Muscle of back (tissue), 11 donors: ENCODE data around the gene UBE4B. TPM values are rescaled to one million over a fixed set of nuclear protein-coding genes. Genes with fewer than 3 reads are reported as not detected.
"Not testable (repeated sequence)": the region's sequence is repeated elsewhere in the genome, so short reads cannot be mapped to it uniquely, and the experiment has no call there.

Source experiments
- DNase-seq, 3 donors: peaks; one replicate each; pipeline versions ENCODE4 v3.0.0 to v3.0.0-alpha.2; 2013
- polyA plus RNA-seq, 10 donors: library from polyadenylated mRNA; unstranded; fragments of 120-200 nt; gene quantifications; one replicate each; pipeline ENCODE4 v1.2.1, GENCODE V29; 2013; ENCODE audit not compliant: insufficient read length in 10 of 10

The UBE4B gene
- polyA plus RNA-seq, 10 donors, result 33.4 to 45.4 (median 41.6) TPM

GRCh38 chr1:10070206-10070605 is 37.4 kb downstream of the UBE4B start:
- DNase-seq, result no peak

- no peak for DNase-seq
Measured at GRCh38 chr1:10071640-10072039, 38.9 kb downstream of the UBE4B start.

- DNase-seq, result not testable (repeated sequence)
Measured at GRCh38 chr1:10073371-10073770, 40.6 kb downstream of the UBE4B start.

- peak in 2 of 3 donors; percentile 12 to 89 for DNase-seq
Measured at GRCh38 chr1:10074059-10074851, 41.5 kb downstream of the UBE4B start.

GRCh38 chr1:10074852-10075730 is 42.3 kb downstream of the UBE4B start:
- no peak for DNase-seq

- DNase-seq, result no peak
Measured at GRCh38 chr1:10075732-10076131, 43.0 kb downstream of the UBE4B start.

- DNase-seq, result no peak
Measured at GRCh38 chr1:10078494-10078893, 45.7 kb downstream of the UBE4B start.

GRCh38 chr1:10080523-10080922 is 47.8 kb downstream of the UBE4B start:
- DNase-seq, result no peak

- DNase-seq, result no peak
Measured at GRCh38 chr1:10082785-10083479, 50.2 kb downstream of the UBE4B start.

- DNase-seq, result no peak
Measured at GRCh38 chr1:10084045-10084444, 51.3 kb downstream of the UBE4B start.

GRCh38 chr1:10085076-10085475 is 52.3 kb downstream of the UBE4B start:
- DNase-seq, result no peak

- DNase-seq, result no peak
Measured at GRCh38 chr1:10087210-10087609, 54.5 kb downstream of the UBE4B start.

- DNase-seq, result no peak
Measured at GRCh38 chr1:10101929-10102328, 69.2 kb downstream of the UBE4B start.

GRCh38 chr1:10103193-10103592 is 70.4 kb downstream of the UBE4B start:
- DNase-seq, result no peak

- DNase-seq, result no peak
Measured at GRCh38 chr1:10104834-10105233, 72.1 kb downstream of the UBE4B start.

GRCh38 chr1:10105484-10105883 is 72.7 kb downstream of the UBE4B start:
- no peak for DNase-seq

- no peak for DNase-seq
Measured at GRCh38 chr1:10106241-10106640, 73.5 kb downstream of the UBE4B start.

GRCh38 chr1:10106756-10107475 is 74.2 kb downstream of the UBE4B start:
- DNase-seq, result no peak

GRCh38 chr1:10107476-10107847 is 74.7 kb downstream of the UBE4B start:
- not testable (repeated sequence) for DNase-seq

GRCh38 chr1:10108134-10108663 is 75.4 kb downstream of the UBE4B start:
- DNase-seq, result peak in 2 of 3 donors; percentile 13 to 23
